GM18508 (cell line): ENCODE data around the gene PROM2.

Source experiments
- ATAC-seq: cut with Tn5 transposase; IDR thresholded peaks from one replicate; pipeline ENCODE4 v1.9.1; 2021; ENCODE audit warnings: moderate number of reproducible peaks; ENCODE audit not compliant: insufficient read depth, unreplicated experiment

Gene PROM2

GRCh38 chr2:95333888-95334338, 59.7 kb downstream of the PROM2 start:
- ATAC-seq, result no peak

- no peak for ATAC-seq
Measured at GRCh38 chr2:95334916-95335641, 60.8 kb downstream of the PROM2 start.

- no peak for ATAC-seq
Measured at GRCh38 chr2:95336406-95336805, 62.2 kb downstream of the PROM2 start.

GRCh38 chr2:95337829-95338228, 63.6 kb downstream of the PROM2 start:
- no peak for ATAC-seq
